ENCODE measurements around the gene ZNF93. TPM values are rescaled to one million over a fixed set of nuclear protein-coding genes. Genes with fewer than 3 reads are reported as not detected.
"Not testable (repeated sequence)": the region's sequence is repeated elsewhere in the genome, so short reads cannot be mapped to it uniquely, and the experiment has no call there.

Gene ZNF93
- total and polyA plus RNA-seq, 2 of the 13 experiments (the other 11 are each of a cell fraction or from before 2014, with no cell fraction given), result 0.49 to 0.66 TPM

GRCh38 chr19:19956434-19957075 is 55.8 kb downstream of the ZNF93 start (continued):
- no peak for TF ChIP-seq THRA (CRISPR knock-in tag; IDR thresholded peaks at IDR 0.05; ENCODE audit: borderline replicate concordance)
- TF ChIP-seq RARA (CRISPR knock-in tag; IDR thresholded peaks at IDR 0.05), result no peak
- TF ChIP-seq CHD4 (IDR thresholded peaks at IDR 0.05; ENCODE audit: borderline replicate concordance, low read length), result no peak
- TF ChIP-seq TFDP1 (CRISPR knock-in tag; IDR thresholded peaks at IDR 0.05; ENCODE audit: borderline replicate concordance), result no peak
- TF ChIP-seq TSC22D2 (CRISPR knock-in tag; IDR thresholded peaks at IDR 0.05; ENCODE audit: borderline replicate concordance), result no peak
- no peak for TF ChIP-seq TRIM22 (IDR thresholded peaks at IDR 0.05)
- no peak for TF ChIP-seq ZNF317 (CRISPR knock-in tag; IDR thresholded peaks at IDR 0.05)
- TF ChIP-seq ZNF563 (CRISPR knock-in tag; IDR thresholded peaks at IDR 0.05), result no peak

GRCh38 chr19:19957766-19958165 is 57.0 kb downstream of the ZNF93 start:
- H3K4me2 ChIP-seq (ENCODE audit: low read depth, low read length); H2AFZ ChIP-seq (ENCODE audit: low read length); H3K79me2 ChIP-seq (ENCODE audit: insufficient read depth, low read length); ATAC-seq; H3K27ac ChIP-seq (ENCODE audit: extremely low read length, insufficient read depth, low read length); H3K4me3 ChIP-seq (replicated peaks in 1 of 3; ENCODE audit: insufficient read depth in 1 of 3, low read depth in 2 of 3, low read length in 3 of 3); H3K4me1 ChIP-seq (ENCODE audit: insufficient read depth, low read length); POLR2A ChIA-PET; H3K36me3 ChIP-seq (replicated peaks in 1 of 2; ENCODE audit: control insufficient read depth in 1 of 2, insufficient read depth in 2 of 2, low read length in 2 of 2); FAIRE-seq; H3K9me3 ChIP-seq (ENCODE audit: low read length); DNase-seq (ENCODE audit: low spot score); CTCF ChIA-PET (ENCODE audit: low intra/inter-chr PET ratio, low total read pairs); H4K20me1 ChIP-seq (ENCODE audit: insufficient read depth, low read length); H3K9ac ChIP-seq (ENCODE audit: insufficient read depth, low read depth, low read length); BruUV-seq (replicated peaks); H3K27me3 ChIP-seq (ENCODE audit: control insufficient read depth in 1 of 2, insufficient read depth in 2 of 2, low read length in 2 of 2): not testable (repeated sequence)
- 18% methylated on average over 8 of the region's 8 CpGs for WGBS (ENCODE audit: low lambda C conversion rate)
- intact Hi-C loops (cut with micrococcal nuclease; ENCODE audit: unreplicated experiment) (loop anchor here (5.0 kb wide), 1 partner anchor 425 kb away; no protein-coding TSS in a partner anchor), in situ Hi-C loops (cut with HindIII; ENCODE audit: extremely low pct_ligation_motif_present, low pct_unique_long_range_greater_than_20kb) (loop anchor here (25.0 kb wide), 1 partner anchor 420 kb away; the partner anchor contains the start of genes CILP2 and YJEFN3)

Measured in HepG2 (cell line).